WTC11 (cell line): Measurements from ENCODE around the gene PGP. TPM values are rescaled to one million over a fixed set of nuclear protein-coding genes. Genes with fewer than 3 reads are reported as not detected.

Experiments
- ATAC-seq: fragments of 200-7000 bp; cut with Tn5 transposase; 2 replicates; pipeline ENCODE4 v1.10.0; 2021; ENCODE audit warnings: mild to moderate bottlenecking, moderate library complexity
- CTCF ChIA-PET: fragments of 300-600 bp; sonication (Branson Sonifier 250); formaldehyde crosslinking; loops from one replicate; lab custom pipeline; 2021; ENCODE audit warnings: antibody characterized with exemption; lab: Charles Lee
- POLR2A ChIA-PET: fragments of 350-600 bp; sonication (Branson Sonifier 250); formaldehyde crosslinking; loops from one replicate; lab custom pipeline; 2021; ENCODE audit warnings: antibody characterized with exemption; lab: Charles Lee
- DNase-seq: peaks from one replicate; pipeline ENCODE4 v3.0.0; 2021; ENCODE audit warnings: low spot score
- H3K27ac Mint-ChIP-seq: 2 replicates; pipeline ENCODE4 v1.8.0; 2021; ENCODE audit warnings: mixed read lengths
- H3K27me3 Mint-ChIP-seq: 2 replicates; pipeline ENCODE4 v1.8.0; 2021; ENCODE audit warnings: low read depth, mild to moderate bottlenecking, moderate library complexity, mixed read lengths
- H3K36me3 Mint-ChIP-seq: 2 replicates; pipeline ENCODE4 v1.8.0; 2021; ENCODE audit warnings: mixed read lengths
- H3K4me1 Mint-ChIP-seq: 2 replicates; pipeline ENCODE4 v1.8.0; 2022; ENCODE audit warnings: mixed read lengths
- H3K4me3 Mint-ChIP-seq: 2 replicates; pipeline ENCODE4 v1.8.0; 2021; ENCODE audit warnings: mild to moderate bottlenecking, moderate library complexity, mixed read lengths
- H3K9me3 Mint-ChIP-seq: 2 replicates; pipeline ENCODE4 v1.8.0; 2021; ENCODE audit warnings: mixed read lengths
- AFF4 ChIP-seq: sonication (generic); formaldehyde crosslinking; IDR thresholded peaks from 2 replicates; pipeline ENCODE4 v1.8.1; 2023; ENCODE audit warnings: mild to moderate bottlenecking, missing genetic modification reagents, borderline replicate concordance
- ATF1 ChIP-seq: sonication (generic); formaldehyde crosslinking; IDR thresholded peaks from 2 replicates; pipeline ENCODE4 v1.8.1; 2023; ENCODE audit warnings: mild to moderate bottlenecking, moderate library complexity, missing genetic modification reagents
- CDX4 ChIP-seq: fragments of 250-450 bp; sonication (Bioruptor Pico); IDR thresholded peaks from 2 replicates; pipeline ENCODE4 v1.9.0; 2021; ENCODE audit warnings: moderate library complexity, mild to moderate bottlenecking, inconsistent platforms, borderline replicate concordance
- CREM ChIP-seq: sonication (generic); formaldehyde crosslinking; IDR thresholded peaks from 2 replicates; pipeline ENCODE4 v1.8.1; 2022; ENCODE audit warnings: mild to moderate bottlenecking, missing genetic modification reagents, moderate library complexity
- E2F4 ChIP-seq: sonication (generic); formaldehyde crosslinking; IDR thresholded peaks from 2 replicates; pipeline ENCODE4 v1.8.1; 2022; ENCODE audit warnings: low read depth, mild to moderate bottlenecking, moderate library complexity, missing genetic modification reagents, borderline replicate concordance
- FOXK1 ChIP-seq: sonication (generic); formaldehyde crosslinking; IDR thresholded peaks from 2 replicates; pipeline ENCODE4 v1.8.0; 2022; ENCODE audit warnings: mild to moderate bottlenecking, moderate library complexity, missing genetic modification reagents
- HMGA2 ChIP-seq: fragments of 250-450 bp; sonication (Bioruptor Pico); IDR thresholded peaks from 2 replicates; pipeline ENCODE4 v1.4.0; 2021; ENCODE audit warnings: mild to moderate bottlenecking, moderate library complexity
- HMGXB4 ChIP-seq: sonication (generic); formaldehyde crosslinking; IDR thresholded peaks from 2 replicates; pipeline ENCODE4 v1.8.1; 2023; ENCODE audit warnings: mild to moderate bottlenecking, moderate library complexity, missing genetic modification reagents
- JAZF1 ChIP-seq: fragments of 250-450 bp; sonication (Bioruptor Pico); IDR thresholded peaks from 2 replicates; pipeline ENCODE4 v1.9.0; 2021; ENCODE audit warnings: moderate library complexity, mild to moderate bottlenecking, inconsistent platforms
- KAT7 ChIP-seq: sonication (generic); formaldehyde crosslinking; IDR thresholded peaks from 2 replicates; pipeline ENCODE4 v1.8.1; 2023; ENCODE audit warnings: missing genetic modification reagents, mild to moderate bottlenecking, borderline replicate concordance
- OVOL2 ChIP-seq: fragments of 250-450 bp; sonication (Bioruptor Pico); IDR thresholded peaks from 2 replicates; pipeline ENCODE4 v1.9.0; 2021; ENCODE audit warnings: mild to moderate bottlenecking, borderline replicate concordance
- RELA ChIP-seq: sonication (generic); formaldehyde crosslinking; IDR thresholded peaks from 2 replicates; pipeline ENCODE4 v1.8.1; 2022; ENCODE audit warnings: missing genetic modification reagents, mild to moderate bottlenecking, borderline replicate concordance
- RORB ChIP-seq: fragments of 250-450 bp; sonication (Bioruptor Pico); IDR thresholded peaks from 2 replicates; pipeline ENCODE4 v1.9.0; 2021; ENCODE audit warnings: mild to moderate bottlenecking
- TP53 ChIP-seq: sonication (generic); formaldehyde crosslinking; IDR thresholded peaks from 2 replicates; pipeline ENCODE4 v1.8.1; 2023; ENCODE audit warnings: mild to moderate bottlenecking, missing genetic modification reagents
- ZNF232 ChIP-seq: sonication (generic); formaldehyde crosslinking; IDR thresholded peaks from 2 replicates; pipeline ENCODE4 v1.8.0; 2022; ENCODE audit warnings: mild to moderate bottlenecking, missing genetic modification reagents
- ZNF317 ChIP-seq: sonication (generic); formaldehyde crosslinking; IDR thresholded peaks from 2 replicates; pipeline ENCODE4 v1.8.1; 2023; ENCODE audit warnings: low read depth, mild to moderate bottlenecking, moderate library complexity, missing genetic modification reagents, borderline replicate concordance
- ZNF396 ChIP-seq: fragments of 250-450 bp; sonication (Bioruptor Pico); IDR thresholded peaks from 2 replicates; pipeline ENCODE4 v1.8.0; 2021; ENCODE audit warnings: mild to moderate bottlenecking, moderate library complexity, borderline replicate concordance
- ZNF416 ChIP-seq: fragments of 250-450 bp; sonication (Bioruptor Pico); IDR thresholded peaks from 2 replicates; pipeline ENCODE4 v1.9.0; 2021; ENCODE audit warnings: mild to moderate bottlenecking, inconsistent platforms
- ZNF532 ChIP-seq: fragments of 250-450 bp; sonication (Bioruptor Pico); IDR thresholded peaks from 2 replicates; pipeline ENCODE4 v1.9.0; 2021; ENCODE audit warnings: mild to moderate bottlenecking, borderline replicate concordance
- total RNA-seq: library from RNA; stranded (reverse); gene quantifications from 3 replicates; pipeline ENCODE4 v1.2.3, GENCODE V29; 2021
- TF ChIP-seq, protein P1 (sequence below): sonication (generic); formaldehyde crosslinking; IDR thresholded peaks from 2 replicates; pipeline ENCODE4 v1.8.1; 2023; ENCODE audit warnings: mild to moderate bottlenecking, missing genetic modification reagents
- TF ChIP-seq, protein P2 (sequence below): sonication (generic); formaldehyde crosslinking; IDR thresholded peaks from 2 replicates; pipeline ENCODE4 v1.8.1; 2023; ENCODE audit warnings: mild to moderate bottlenecking, missing genetic modification reagents

PGP gene
- total RNA-seq, 1 experiment from 2014 or later = 39.5 TPM

DNA sequence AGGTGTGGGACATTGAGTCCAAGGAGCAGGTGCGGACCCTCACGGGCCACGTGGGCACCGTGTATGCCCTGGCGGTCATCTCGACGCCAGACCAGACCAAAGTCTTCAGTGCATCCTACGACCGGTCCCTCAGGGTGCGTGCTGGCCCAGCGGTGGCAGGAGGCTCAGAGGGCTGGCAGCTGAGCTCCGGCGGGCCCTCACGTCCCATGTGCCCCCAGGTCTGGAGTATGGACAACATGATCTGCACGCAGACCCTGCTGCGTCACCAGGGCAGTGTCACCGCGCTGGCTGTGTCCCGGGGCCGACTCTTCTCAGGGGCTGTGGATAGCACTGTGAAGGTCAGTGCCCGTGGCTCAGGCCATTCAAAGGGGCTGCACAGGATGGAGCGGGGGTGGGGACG is 38.6 kb downstream of the PGP start:
- H3K4me3 Mint-ChIP-seq = no peak overlapping the region
- H3K36me3 Mint-ChIP-seq = peaks cover 19% of the 10 kb centered on the region
- H3K27me3 Mint-ChIP-seq = no peaks in the 10 kb centered on the region
- ChIA-PET POLR2A (no interaction called here), CTCF (no interaction called here)
- ATAC-seq = no peak
- TF ChIP-seq, protein P1, sequence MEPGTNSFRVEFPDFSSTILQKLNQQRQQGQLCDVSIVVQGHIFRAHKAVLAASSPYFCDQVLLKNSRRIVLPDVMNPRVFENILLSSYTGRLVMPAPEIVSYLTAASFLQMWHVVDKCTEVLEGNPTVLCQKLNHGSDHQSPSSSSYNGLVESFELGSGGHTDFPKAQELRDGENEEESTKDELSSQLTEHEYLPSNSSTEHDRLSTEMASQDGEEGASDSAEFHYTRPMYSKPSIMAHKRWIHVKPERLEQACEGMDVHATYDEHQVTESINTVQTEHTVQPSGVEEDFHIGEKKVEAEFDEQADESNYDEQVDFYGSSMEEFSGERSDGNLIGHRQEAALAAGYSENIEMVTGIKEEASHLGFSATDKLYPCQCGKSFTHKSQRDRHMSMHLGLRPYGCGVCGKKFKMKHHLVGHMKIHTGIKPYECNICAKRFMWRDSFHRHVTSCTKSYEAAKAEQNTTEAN (CRISPR knock-in tag) = no peak
- TF ChIP-seq ZNF416 (CRISPR knock-in tag) = no peak
- no peak for TF ChIP-seq RELA
- TF ChIP-seq JAZF1 (CRISPR knock-in tag) = no peak
- no peak for TF ChIP-seq CREM (CRISPR knock-in tag)
- no peak for TF ChIP-seq AFF4 (CRISPR knock-in tag)
- no peak overlapping the region for H3K27ac Mint-ChIP-seq
- no peaks in the 10 kb centered on the region for H3K9me3 Mint-ChIP-seq
- no peak for DNase-seq
- no peaks in the 10 kb centered on the region for H3K4me1 Mint-ChIP-seq

- POLR2A ChIA-PET = no interaction called here
- Mint-ChIP-seq H3K4me1 (no peaks in the 10 kb centered on the region), H3K27ac (no peak overlapping the region), H3K27me3 (no peaks in the 10 kb centered on the region), H3K9me3 (no peaks in the 10 kb centered on the region), H3K36me3 (peaks cover 19% of the 10 kb centered on the region), H3K4me3 (no peak overlapping the region)
- CTCF ChIA-PET = no interaction called here
- no peak for DNase-seq
- no peak for ATAC-seq
- TF ChIP-seq ZNF396 (no peak), HMGXB4 (no peak), FOXK1 (CRISPR knock-in tag) (no peak), ZNF232 (no peak), E2F4 (CRISPR knock-in tag) (no peak), HMGA2 (CRISPR knock-in tag) (no peak), OVOL2 (CRISPR knock-in tag) (no peak), ZNF317 (CRISPR knock-in tag) (no peak), KAT7 (CRISPR knock-in tag) (no peak), TP53 (no peak), RORB (CRISPR knock-in tag) (no peak), ZNF532 (CRISPR knock-in tag) (no peak), CDX4 (CRISPR knock-in tag) (no peak), ATF1 (CRISPR knock-in tag) (no peak)
- TF ChIP-seq, protein P2, sequence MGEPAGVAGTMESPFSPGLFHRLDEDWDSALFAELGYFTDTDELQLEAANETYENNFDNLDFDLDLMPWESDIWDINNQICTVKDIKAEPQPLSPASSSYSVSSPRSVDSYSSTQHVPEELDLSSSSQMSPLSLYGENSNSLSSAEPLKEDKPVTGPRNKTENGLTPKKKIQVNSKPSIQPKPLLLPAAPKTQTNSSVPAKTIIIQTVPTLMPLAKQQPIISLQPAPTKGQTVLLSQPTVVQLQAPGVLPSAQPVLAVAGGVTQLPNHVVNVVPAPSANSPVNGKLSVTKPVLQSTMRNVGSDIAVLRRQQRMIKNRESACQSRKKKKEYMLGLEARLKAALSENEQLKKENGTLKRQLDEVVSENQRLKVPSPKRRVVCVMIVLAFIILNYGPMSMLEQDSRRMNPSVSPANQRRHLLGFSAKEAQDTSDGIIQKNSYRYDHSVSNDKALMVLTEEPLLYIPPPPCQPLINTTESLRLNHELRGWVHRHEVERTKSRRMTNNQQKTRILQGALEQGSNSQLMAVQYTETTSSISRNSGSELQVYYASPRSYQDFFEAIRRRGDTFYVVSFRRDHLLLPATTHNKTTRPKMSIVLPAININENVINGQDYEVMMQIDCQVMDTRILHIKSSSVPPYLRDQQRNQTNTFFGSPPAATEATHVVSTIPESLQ (CRISPR knock-in tag) = no peak
Observed at GRCh38 chr16:2175454-2175853, 39.2 kb downstream of the PGP start.
